DMS53 treated with DMSO at 0.1 percent for 48 hours (cell line): ENCODE measurements around the gene NLRP10.
A peak's percentile ranks its signal among the peaks of the same experiment; 100 is the strongest.
"Not testable (repeated sequence)": the region's sequence is repeated elsewhere in the genome, so short reads cannot be mapped to it uniquely, and the experiment has no call there.

Experiments
- DNase-seq: peaks from one replicate; lab custom pipeline; 2025; ENCODE audit not compliant: unreplicated experiment; lab: John Stamatoyannopoulos, UW

The NLRP10 gene, protein sequence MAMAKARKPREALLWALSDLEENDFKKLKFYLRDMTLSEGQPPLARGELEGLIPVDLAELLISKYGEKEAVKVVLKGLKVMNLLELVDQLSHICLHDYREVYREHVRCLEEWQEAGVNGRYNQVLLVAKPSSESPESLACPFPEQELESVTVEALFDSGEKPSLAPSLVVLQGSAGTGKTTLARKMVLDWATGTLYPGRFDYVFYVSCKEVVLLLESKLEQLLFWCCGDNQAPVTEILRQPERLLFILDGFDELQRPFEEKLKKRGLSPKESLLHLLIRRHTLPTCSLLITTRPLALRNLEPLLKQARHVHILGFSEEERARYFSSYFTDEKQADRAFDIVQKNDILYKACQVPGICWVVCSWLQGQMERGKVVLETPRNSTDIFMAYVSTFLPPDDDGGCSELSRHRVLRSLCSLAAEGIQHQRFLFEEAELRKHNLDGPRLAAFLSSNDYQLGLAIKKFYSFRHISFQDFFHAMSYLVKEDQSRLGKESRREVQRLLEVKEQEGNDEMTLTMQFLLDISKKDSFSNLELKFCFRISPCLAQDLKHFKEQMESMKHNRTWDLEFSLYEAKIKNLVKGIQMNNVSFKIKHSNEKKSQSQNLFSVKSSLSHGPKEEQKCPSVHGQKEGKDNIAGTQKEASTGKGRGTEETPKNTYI

DNA sequence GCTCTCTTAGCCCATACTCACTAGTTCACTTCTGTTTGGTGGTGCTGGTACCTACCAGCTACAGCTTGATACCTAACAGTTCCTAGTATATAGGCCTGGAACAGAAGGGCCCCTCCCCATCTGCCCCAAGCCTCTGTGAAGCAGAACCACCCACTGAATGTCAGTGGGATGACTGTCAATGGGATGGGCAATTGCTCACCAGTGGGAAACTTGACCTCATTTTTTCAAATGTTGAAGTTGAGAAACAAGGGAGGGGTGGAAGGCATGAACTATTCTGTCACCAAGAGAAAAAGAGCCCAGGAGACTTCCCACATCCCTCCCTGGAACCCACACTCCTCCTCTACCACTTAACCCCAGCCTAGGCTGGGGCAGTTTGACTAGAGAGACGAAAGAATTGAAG, at the start of gene NLRP10:
Gene NLRP10 (minus strand): TSS at position 62 of the 400 bp plus-strand sequence. CDS start 1,952 bp downstream, outside the sequence.
- DNase-seq, result no peak

DNA sequence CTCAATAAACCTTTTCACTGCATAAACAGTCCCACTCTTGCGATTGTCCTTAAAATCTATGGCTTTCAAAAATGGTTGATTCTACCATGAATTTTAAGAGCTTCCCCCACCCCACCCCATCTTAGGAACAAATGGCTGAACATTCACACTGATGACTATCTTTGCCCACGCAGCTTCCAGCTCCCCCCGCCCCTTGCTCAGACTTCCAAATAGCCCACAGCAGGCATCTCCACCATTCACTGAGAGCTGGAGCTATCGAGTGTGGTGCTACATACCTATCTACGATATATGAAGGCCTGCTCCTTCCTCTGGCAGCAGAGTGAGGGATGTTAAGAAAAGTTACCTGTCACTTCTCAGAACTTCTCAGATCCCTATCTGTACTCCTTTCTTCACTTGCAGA, 48.6 kb upstream of the NLRP10 start:
- DNase-seq, result no peak

DNA sequence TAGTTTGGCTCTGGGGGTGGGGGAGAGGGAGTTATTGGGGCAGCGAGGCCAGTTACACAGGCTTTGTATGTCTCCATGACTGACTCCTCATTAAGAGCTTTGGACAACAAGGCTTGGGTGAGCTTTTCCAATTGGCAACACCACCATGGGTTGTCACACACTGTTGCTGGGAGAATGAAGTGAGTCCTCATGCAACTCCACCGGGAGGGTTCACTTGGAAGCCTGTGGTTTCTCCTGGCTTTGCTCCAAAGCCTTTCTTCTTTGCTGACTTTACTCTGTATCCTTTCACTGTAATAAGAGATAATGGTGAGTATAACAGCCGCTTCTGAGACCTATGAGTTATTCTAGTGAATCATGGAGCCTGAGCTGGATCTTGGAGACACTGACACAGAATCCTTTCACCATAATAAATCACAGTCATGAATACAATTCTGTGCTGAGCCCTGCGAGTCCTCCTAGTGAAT, 46.8 kb upstream of the NLRP10 start:
- DNase-seq, result no peak

DNA sequence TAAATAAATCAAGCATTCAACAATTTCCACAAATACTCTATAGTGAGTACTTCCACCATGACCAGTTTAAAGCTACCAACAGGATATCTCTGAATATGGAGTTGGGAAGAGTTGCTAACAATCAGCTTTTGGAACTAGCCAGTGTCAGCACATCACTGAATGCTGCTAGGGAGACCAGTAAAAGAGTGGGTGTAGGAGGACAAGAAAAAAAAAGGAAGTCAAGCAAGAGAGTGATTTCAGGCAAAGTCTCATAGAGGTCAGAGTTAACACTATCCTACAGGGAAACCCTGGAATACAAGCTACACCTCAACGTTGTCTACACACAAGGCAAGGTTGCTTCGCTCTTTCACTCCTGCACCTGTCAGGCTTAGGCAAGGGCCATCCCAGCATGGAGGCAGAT, 46.1 kb upstream of the NLRP10 start:
- no peak for DNase-seq

DNA sequence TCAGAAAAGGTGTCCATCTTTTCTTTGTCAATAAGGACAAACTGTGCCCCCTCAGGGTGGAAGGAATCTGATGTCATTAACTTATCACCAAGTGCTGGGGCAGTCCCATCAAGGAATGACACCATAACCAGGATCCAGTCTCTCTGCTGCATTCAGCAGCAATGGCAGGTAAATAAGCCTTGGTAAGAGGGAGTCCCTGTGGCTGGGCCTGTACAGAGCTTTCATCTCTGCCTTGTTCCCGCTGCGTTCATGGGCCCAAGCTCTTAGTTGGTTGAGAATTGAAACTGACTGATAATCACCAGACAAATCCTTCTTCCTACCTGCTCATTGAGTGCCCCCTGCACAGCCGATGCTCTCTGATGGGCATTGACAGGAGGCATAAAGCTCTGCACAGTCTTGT, 44.6 kb upstream of the NLRP10 start:
- DNase-seq, result no peak

DNA sequence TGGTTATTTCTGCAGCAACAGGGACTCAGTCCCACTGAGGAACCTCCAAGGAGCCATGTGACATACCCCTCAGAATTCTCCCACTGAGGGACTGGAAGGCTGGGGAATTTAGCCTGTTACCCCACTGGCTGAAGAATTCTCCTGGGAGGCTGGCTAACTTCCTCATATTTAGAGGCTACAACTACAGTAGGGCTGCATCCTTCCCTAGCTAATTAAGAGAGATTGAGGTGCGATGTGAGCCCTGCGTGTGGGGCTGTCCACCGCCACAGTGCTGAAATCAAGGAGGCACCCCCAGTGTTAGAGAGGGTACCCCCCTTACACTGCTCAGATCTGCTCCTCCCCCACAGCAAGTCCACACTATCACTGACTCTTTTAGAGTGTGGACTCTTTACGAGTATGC, 43.0 kb upstream of the NLRP10 start:
- DNase-seq, result no peak

DNA sequence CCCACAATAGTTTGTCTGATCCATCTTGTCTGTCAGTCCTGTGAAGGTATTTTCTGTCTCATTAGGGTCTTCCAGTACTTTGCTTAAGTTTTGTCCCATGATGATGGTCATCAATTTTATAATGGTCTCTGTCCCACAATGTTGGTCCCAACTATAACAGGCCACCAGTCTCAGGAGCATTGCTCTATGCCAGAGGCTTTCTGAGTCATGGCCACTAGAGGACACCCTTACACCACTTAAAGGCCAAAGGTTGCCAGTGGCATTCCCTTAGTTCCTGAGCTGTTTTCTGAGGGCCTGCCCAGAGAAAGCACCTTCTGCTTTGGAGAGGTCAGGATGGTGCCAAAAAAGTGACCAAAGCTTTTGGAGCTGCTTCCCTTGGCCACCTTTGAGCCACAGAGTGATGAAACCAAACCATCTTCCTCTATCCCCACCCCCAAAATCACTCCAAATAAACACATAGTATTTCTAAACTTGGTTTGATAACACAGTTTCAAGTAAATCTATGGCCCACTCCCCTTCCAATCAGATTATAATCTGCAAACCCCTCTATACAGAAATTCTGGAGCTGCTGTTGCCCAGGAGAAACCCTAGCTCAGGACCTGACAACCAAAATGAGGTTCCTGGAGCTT, 41.2 kb upstream of the NLRP10 start:
- peak; percentile 72 for DNase-seq

DNA sequence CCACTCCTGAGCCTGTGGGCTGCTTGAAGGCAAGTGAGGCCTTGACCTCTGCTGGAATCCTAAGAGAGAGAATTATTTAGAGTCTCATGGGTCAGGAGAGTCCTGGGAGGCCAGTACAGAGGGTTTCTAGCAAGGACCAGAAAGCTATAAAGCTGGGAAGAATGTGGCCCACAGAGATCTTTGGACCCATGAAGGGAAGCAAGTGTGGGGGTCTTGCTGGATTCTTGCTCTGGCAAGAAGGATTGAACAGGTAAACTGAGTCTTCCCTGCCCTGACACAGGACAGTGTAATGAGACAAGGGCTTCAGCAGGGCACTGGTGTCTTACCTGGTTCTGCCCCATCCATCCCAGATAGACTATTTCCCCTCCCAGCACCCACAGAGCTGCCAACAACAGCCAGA, 40.3 kb upstream of the NLRP10 start:
- DNase-seq, result no peak

DNA sequence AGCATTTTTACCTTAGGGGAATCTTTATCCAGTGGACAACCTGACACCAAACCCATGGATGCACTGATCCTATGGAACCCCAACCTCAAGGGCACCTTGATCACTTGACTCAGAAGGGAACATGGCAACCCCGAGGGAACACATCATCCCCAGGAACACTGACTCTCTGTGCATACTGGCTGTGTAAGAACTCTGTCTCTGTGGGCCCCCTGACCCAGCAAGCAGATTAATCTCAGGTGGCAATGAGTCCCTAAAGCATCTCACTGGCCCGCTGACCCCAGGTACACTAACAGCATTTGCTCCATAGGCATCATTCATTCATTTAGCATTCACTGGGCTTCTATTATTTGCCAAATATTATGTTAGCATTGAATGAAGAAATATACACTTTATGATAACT, 38.8 kb upstream of the NLRP10 start:
- DNase-seq, result no peak

DNA sequence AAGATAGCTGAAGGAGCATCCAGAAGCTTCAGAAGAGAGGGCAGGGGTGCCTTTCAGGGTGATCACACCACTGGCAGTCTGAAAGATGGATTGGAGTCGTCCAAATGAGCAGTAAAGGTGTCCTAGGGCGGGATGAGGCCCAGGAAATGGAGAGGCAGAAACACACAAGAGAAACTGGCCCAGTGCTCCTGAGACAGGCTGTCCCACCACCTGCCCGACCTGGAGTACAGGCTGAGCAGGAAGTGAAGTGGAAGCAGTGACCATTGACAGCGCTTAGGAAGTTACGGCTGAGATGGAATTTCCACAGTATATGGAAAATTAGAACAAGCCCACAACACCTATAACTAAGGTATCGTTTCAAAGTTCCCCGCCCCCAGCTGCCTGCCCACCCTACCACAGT, 37.9 kb upstream of the NLRP10 start:
- no peak for DNase-seq

DNA sequence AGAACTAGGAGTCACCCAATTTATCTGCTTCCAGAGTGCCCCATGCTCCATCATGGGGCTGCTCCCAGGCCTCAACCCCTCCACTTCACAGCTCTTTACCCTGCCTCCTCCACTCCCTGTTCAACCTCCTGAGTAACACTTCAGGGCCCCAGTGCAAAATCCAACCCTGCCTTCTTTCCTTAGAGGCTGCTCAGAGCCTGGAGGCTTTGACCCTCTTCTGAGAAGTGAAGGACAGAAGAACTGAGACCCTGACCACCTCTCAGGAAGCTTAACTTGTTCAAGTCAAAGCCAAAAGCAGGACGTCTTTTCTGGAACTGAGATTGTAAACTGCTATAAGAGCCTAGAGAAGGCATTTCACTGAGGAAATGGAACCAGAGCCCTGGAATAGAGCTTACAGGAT, 37.4 kb upstream of the NLRP10 start:
- DNase-seq, result no peak

DNA sequence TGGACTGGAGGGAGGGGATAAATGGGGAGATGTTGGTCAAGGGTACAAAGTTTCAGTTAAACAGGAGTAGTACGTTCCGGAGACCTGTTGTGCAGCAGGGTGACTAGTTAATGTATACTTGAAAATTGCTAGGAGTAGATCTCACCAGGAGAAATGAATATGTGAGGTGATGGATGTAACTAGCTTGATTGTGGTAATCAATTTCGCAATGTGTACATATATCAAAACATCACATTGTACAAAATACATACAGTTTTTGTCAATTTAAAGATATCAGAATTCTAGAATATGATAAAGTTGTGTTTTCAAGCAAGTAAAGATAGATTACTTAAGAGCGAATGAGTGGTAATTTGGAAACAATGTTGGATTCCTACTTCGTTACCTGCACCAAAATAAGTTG, 35.1 kb upstream of the NLRP10 start:
- DNase-seq, result no peak

DNA sequence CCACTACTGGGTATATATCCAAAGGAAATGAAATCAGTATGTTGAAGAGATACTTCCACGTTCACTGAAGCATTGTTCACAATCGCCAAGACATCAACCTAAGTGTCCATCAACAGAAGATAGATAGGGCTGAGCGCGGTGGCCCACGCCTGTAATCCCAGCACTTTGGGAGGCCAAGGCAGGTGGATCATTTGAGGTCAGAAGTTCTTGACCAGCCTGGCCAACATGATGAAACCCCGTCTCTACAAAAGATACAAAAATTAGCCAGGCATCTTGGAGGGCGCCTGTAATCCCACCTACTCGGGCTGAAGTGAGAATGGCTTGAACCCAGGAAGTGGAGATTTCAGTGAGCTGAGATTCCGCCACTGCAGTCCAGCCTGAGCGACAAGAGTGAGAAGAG, 34.5 kb upstream of the NLRP10 start:
- no peak for DNase-seq

DNA sequence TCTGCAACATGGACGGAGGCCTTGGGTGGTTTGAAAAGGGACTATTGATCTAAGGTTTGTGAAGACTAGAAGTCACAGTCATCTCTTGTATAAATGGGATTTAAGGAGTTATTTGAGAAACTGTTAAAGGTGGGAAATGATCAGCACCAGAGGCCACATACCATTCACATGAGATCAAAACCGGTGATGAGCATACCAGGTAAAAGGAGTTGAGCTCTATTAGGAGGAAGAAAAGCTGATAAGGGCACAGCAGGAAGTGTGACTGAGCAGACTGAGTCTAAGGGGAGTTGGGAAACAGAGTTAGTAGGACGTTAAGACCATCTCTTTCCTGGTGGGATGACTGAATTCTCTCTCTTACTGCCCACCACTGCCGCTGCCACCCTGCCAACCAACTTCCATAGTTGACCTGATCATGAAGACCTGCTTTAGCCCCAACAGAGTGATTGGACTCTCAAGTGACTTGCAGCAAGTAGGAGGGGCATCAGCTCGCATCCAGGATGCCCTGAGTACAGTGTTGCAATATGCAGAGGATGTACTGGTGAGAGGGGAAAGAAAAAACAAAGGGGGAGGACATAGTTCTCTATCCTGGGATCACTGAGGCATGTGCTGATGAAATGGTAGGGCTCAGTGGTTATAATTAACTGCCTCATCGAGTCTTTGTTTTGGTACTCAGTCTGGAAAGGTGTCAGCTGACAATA, 29.5 kb upstream of the NLRP10 start:
- DNase-seq, result no peak

DNA sequence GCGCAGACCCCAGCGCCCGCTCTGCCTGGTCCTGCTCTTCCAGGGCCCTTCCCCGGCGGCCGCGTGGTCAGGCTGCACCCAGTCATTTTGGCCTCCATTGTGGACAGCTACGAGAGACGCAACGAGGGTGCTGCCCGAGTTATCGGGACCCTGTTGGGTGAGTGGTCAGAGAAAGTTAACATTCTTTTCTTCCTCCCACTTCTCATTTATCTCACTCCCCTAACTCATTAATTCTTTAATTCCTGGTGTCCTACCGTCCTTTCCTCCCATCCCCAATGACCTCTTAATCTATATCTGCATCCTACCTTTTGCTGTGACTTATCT, 22.3 kb upstream of the NLRP10 start:
- not testable (repeated sequence) for DNase-seq

DNA sequence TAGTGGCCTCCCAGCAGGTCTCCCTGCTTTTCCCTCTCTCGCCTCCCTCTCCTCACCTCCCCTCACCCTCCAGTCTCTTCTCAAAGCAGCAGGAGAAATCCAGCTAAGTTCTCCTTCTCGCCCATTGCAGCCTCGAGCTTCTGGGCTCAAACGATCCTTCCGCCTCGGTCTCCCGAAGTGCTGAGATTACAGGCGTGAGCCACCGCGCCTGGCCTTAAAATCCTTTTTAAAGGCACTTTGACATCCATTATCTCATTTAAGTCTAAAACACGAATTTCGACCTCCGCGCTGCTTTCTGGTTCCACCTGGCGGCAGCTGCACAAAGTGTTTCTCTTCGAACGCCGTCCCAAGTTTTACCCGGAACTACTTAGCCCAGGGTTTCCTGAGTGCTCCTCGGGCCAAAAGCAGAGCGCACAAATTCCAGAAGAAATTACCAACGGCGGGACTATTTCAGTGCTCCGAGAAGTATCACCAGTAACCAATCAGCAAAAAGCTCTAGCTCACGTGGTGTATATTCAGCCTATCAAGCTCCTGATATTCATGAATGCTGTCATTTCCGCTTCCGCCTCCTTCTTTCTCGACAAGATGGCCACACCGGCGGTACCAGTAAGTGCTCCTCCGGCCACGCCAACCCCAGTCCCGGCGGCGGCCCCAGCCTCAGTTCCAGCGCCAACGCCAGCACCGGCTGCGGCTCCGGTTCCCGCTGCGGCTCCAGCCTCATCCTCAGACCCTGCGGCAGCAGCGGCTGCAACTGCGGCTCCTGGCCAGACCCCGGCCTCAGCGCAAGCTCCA, 21.7 kb upstream of the NLRP10 start, which contains the start of gene EIF3F:
Gene EIF3F (plus strand): TSS at position 570 of the 792 bp plus-strand sequence. CDS start 16 bp downstream, at position 586.
- peak; percentile 99 for DNase-seq

DNA sequence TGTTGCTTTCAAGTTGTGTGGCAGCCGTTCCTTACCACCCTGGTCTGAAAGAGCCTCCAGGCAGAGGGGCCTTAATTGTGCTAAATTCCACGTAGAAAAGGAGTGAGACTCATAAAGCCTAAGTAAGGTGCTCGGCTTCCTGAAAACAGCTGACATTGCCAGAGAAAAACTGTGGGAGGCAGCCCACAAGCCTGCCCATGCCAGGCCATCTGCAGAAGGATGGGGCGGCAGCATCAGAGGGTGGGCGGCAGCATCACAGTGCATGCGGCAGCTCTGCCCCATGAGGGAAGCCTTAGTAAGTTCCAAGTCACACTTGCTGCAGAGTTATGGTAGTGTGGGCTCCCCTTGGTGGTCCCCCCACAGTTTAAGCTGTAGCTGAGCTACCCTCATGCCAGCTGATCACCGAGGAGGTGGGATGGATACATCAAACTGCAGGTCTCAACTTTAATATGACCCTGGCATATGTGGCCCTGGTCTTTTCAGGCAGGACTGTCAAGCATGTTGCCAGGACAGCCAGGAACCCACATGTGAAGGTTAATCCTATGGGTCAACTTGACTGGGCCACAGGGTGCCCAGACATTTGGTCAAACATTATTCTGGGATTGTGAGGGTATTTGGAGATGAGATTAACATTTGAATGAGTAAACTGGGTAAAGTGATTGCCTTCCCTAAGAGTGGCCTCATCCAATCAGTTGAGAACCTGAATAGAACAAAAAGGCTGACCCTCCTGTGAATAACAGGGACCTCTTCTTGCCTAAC, 18.8 kb upstream of the NLRP10 start:
- DNase-seq, result no peak

DNA sequence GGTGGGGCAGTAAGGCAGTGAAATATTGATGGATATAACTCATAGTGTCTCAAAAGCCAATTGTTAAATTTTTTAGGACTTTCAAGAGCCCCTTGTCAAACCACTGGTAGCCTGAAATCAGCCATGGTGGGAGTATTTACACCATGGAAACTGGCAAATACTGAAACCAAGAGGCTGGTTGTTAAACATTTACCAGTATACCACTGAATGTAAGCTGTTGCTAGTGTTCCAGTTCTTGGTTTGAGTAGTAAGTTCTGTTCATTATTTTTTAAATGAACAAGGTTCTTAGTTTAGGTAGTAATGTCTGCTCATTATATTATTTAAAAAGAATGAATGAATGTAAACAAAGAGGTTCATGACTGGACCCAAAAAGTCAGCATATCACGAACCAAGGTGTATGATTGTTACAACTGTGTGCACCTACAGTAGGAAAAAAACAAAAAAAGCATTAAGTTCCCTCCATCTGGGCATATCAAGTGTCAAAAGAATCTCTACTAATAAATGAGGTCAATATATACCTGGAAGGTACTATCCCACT, 17.4 kb upstream of the NLRP10 start:
- DNase-seq, result no peak

DNA sequence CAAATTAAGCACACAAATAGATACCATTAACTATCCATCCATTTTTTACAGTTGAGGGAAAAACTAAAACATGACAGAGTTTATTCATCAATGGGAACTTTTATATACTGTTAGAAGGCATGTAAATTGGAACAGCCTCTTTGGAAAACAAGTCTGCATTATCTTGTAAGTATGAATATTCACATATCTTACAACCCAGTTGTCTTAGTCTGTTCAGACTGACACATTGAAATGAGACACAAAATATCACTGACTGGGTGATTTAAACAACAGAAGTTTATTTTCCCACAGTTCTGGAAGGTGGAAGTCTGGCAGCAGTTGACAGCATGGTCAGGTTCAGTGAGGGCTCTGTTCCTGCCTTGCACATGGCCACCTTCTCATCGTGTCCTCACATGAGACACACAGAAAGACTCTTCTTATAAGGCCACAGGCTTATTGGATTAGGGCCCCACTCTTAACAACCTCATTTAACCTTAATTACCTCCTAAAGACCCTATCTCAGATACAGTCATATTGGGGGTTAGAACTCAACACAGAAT, 16.4 kb upstream of the NLRP10 start:
- DNase-seq, result no peak
